Activated CD8-positive, alpha-beta memory T cell treated with anti-CD3 and anti-CD28 coated beads, Interleukin-2, amount 50 U/mL, for 4 hours (primary cell): ENCODE results near the gene KIF3C.
A peak's percentile ranks its signal among the peaks of the same experiment; 100 is the strongest.
"Not testable (repeated sequence)": the region's sequence is repeated elsewhere in the genome, so short reads cannot be mapped to it uniquely, and the experiment has no call there.

Source experiments
- DNase-seq: peaks from one replicate; pipeline ENCODE4 v3.0.0-alpha.2; 2020

KIF3C gene

DNA sequence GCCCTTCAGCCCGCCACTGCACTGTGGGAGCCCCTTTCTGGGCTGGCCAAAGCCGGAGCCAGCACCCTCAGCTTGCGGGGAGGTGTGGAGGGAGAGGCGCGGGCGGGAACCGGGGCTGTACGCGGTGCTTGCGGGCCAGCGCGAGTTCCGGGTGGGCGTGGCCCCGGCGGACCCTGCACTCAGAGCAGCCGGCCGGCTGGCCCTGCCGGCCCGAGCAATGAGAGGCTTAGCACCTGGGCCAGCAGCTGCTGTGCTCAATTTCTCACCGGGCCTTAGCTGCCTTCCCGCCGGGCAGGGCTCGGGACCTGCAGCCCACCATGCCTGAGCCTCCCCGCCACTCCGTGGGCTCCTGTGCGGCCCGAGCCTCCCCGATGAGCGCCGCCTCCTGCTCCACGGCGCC is 66.9 kb downstream of the KIF3C start:
- not testable (repeated sequence) for DNase-seq

GRCh38 chr2:25913696-25913973 is 68.7 kb downstream of the KIF3C start:
- DNase-seq: not testable (repeated sequence)

- no peak for DNase-seq
These were observed 69.2 kb downstream of the KIF3C start for GRCh38 chr2:25912851-25913695.

DNA sequence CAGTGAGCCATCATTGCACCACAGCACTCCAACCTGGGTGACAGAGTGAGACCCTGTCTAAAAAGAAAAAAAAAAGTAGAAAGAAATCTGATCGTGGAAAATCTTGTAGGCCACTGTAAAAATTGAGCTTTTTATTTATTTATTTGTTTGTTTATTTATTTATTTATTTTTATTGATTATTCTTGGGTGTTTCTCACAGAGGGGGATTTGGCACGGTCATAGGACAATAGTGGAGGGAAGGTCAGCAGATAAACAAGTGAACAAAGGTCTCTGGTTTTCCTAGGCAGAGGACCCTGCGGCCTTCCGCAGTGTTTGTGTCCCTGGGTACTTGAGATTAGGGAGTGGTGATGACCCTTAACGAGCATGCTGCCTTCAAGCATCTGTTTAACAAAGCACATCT is 72.7 kb downstream of the KIF3C start:
- not testable (repeated sequence) for DNase-seq

DNA sequence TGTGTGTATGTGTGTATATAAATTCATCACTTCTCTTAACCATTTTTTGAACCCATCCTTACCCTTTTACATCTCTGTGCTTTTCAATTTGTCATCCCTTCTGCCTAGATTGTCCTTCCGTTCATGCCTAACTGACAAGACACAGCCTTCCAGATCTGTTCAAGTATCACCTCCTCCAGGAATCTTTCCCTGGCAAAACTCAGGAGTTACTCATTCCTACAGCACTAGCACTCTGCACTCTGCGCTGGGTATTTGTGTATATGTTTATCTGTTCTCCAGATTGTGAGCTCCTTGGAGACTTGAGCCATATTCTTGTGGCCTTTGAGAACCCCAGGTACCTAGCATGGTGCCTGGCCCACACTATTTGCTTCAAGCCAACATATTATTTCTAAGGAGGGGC is 77.2 kb downstream of the KIF3C start:
- no peak for DNase-seq

DNA sequence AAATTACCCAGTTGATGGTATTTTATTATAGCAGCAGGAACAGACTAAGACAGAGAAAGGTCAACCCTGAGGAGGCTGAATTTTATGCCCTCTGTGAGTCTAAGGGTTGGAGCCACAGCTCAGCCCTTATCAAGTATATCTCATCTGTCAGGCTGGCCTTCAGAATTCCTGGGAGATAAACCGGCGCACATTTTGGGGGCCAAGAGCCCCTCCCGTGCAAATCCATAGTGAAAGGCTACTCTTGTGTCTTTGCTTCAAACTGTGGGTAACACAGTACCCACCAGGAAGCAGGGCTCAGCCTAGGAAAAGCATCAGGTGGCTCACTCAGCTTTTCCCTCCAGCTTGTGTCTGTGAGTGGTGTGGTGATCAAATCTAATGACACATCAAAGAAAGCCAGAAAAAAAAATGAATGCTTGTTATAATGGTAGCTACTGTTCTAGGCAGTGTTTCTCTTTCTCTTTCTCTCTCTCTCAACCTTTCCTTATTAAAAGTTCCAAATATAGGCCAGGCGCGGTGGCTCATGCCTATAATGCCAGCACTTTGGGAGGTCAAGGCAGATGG is 79.0 kb downstream of the KIF3C start:
- no peak for DNase-seq

DNA sequence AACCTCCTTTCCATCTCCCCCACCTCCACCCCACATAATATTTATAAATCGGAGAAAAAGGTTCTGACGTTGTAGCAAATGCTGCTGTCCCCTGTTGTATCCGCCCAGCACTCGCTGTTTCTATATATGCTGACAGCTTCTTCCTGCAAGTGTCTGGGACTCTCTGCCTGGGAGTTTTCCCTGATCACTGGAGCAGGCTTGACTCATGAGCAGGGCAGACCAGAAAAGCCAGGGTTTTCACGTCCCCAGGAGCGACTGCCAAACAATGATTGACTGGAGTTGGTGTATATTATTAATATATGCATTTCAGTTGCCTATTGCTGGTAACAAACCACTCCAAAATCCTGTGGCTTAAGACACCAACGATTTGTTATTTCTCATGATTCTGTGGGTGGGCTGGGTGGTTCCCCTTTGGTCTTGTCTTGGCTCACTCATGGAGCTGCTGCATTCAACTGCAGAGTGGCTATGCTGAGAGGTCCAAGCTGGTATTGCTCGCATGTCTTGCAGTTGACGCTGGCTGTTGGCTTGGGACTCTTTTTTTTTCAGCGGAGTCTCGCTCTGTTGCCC is 82.8 kb downstream of the KIF3C start:
- DNase-seq: no peak

DNA sequence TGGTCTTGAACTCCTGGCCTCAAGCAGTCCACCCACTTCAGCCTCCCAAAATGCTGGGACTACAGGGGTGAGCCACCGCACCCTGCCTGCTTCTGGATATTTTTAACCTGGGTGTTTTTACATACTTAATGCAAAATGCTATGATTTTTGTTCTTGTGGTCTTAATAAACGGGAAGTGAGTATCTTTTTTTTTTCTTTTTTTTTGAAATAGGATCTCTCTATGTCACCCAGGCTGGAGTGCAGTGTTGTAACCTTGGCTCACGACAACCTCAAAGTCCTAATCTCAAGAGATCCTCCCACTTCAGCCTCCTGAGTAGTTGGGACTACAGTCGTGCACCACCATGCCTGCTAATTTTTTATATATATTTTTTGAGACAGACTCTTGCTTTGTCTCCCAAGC is 84.8 kb downstream of the KIF3C start:
- DNase-seq: no peak

DNA sequence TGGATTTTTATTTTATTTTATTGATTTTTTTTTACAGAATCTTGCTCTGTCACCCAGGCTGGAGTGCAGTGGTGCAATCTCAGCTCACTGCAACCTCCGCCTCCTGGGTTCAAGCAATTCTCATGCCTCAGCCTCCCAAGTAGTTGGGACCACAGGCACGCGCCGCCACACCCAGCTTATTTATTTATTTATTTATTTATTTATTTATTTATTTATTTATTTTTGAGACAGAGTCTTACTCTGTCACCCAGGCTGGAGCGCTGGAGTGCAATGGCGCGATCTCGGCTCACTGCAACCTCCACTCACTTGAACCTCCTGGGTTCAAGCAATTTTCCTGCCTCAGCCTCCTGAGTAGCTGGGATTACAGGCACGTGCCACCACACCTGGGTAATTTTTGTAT is 86.0 kb downstream of the KIF3C start:
- DNase-seq: not testable (repeated sequence)

DNA sequence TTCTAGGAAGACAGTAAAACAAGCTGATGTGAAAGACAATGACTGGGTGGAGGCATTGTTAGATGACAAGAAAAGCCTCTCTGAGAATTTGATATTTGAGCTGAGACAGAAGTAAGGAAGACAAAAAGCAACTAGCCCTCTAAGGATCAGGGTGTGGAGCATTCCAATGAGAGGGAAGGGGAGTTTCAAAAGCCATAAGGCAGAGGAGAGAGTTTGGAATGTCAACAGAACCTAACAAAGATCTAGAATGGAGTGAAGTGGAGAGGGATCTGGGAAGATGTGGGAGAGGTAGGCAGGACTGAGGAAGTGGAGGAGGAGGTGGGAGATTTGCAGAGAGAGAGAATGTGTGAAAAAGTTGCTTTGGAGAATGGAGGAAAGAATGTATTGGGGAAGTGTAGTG is 86.7 kb downstream of the KIF3C start:
- no peak for DNase-seq

DNA sequence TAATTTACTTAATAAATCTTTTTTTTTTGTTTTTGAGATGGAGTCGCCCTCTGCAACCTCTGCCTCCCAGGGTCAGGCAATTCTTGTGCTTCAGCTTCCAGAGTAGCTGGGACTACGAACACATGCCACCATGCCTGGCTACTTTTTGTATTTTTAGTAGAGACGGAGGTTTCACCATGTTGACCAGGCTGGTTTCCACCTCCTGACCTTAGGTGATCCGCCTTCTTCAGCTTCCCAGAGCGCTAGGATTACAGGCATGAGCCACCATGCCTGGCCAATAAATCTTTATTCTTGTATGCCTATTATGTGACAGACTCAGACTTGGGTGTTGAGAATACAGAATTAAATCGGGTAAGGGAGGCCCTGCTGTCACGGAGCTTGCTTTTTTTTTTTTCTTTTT is 87.3 kb downstream of the KIF3C start:
- DNase-seq: no peak

GRCh38 chr2:25894135-25894830 is 88.0 kb downstream of the KIF3C start:
- DNase-seq: no peak

DNA sequence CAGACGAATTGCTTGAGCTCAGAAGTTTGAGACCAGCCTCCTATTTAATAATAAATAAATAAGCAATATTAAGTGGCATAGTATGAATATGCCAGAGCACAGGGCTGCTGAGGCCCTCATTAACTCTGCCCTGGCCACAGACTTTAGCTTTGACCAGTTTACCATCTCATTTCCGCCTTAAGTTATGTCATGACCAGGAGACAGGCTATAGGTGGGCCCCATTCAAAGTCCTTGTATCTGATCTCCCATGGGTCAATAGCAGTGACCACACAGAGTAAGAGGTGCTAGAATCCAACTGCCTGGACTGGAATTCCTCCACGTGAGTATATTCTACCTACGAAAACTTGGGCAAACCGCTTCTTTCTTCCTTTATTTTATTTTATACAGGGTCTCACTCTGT is 90.6 kb downstream of the KIF3C start:
- DNase-seq: no peak

DNA sequence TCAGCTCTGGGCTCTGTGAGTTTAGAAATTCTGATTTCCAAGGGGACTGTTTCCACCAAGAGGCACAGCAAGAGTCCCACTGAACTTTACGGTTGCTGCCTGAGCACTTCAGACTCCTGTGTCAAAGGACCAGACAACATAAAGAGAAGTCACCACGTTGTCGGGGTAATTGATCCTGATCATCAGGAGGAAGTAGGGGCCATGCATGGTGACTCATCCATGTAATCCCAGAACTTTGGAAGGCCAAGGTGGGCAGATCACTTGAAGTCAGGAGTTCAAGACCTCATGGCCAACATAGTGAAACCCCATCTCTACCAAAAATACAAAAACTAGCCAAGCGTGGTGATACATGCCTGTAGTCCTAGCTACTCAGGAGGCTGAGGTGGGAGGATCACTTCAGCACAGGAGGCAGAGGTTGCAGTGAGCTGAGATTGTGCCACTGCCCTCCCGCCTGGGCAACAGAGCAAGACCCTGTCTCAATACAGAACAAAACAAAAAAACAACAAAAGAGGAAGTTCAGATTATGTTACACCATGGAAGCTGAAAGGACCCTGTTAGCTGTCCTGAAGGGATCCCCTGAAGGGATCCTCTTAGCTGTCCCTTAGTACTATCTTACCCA is 94.6 kb downstream of the KIF3C start:
- DNase-seq: no peak

- DNase-seq: no peak
These were observed 96.4 kb downstream of the KIF3C start for GRCh38 chr2:25885933-25886332.

DNA sequence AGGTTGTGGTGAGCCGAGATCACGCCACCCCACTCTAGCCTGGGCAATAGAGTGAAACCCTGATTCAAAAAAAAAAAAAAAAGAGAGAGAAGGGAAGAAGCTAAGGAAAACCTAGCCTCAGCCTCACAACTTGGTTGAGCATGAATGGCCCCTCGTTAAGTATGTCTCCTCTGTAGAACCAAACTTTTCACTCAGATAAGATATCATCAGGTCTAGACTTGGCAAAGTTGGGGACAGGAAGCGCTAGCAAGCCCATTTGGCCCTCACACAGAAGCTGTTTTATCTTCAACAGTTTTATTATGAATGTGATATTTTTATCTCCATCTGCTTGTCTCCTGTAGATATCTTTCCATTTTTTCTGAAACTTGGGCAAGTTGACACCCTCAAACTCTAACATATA is 100.5 kb downstream of the KIF3C start:
- DNase-seq: no peak

DNA sequence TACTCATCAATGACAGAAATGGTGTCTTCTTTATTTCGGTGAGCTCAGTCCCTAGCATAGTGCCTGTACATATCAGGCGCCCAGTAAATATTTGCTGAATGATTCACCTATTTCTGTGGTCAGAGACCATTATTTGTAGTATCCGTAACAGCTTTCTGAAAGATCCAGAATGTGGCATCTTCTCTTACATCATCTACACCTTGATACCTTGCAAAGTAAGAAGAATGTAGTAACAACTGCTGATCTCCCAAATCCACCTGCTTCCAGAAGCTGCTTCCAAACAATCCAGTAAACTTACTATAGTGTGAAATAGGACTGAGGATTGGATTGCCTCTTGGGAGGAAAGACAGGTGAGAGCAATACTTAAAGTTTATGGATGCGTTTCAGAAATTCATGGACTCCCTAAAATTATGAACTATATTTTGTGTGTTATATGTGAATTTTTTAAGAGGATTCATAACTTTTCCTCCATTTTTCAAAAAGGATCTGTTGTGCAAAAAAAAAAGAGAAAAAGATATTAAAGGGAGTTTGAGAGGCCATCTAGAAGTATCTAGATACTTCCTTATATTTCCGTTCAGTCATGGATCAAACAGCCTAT is 103.1 kb downstream of the KIF3C start:
- no peak for DNase-seq

- DNase-seq: peak; percentile 97
These were observed 103.8 kb downstream of the KIF3C start, which contains the start of gene ASXL2 for GRCh38 chr2:25878361-25879132. ASXL2 (minus strand) TSS chr2:25878487; CDS start chr2:25878222, 265 bp downstream.

GRCh38 chr2:25877431-25878360 is 104.6 kb downstream of the KIF3C start:
- peak; percentile 59 for DNase-seq
